ENCODE measurements around the gene SLC35G1.

The SLC35G1 gene, protein sequence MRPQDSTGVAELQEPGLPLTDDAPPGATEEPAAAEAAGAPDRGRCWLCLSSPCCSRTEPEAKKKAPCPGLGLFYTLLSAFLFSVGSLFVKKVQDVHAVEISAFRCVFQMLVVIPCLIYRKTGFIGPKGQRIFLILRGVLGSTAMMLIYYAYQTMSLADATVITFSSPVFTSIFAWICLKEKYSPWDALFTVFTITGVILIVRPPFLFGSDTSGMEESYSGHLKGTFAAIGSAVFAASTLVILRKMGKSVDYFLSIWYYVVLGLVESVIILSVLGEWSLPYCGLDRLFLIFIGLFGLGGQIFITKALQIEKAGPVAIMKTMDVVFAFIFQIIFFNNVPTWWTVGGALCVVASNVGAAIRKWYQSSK

GRCh38 chr10:93893646-93894515 is at the start of gene SLC35G1:
TSS of gene SLC35G1 (plus strand) at chr10:93893978. CDS start at chr10:93894034, 56 bp downstream.
- peak; percentile 4 for DNase-seq

DNA sequence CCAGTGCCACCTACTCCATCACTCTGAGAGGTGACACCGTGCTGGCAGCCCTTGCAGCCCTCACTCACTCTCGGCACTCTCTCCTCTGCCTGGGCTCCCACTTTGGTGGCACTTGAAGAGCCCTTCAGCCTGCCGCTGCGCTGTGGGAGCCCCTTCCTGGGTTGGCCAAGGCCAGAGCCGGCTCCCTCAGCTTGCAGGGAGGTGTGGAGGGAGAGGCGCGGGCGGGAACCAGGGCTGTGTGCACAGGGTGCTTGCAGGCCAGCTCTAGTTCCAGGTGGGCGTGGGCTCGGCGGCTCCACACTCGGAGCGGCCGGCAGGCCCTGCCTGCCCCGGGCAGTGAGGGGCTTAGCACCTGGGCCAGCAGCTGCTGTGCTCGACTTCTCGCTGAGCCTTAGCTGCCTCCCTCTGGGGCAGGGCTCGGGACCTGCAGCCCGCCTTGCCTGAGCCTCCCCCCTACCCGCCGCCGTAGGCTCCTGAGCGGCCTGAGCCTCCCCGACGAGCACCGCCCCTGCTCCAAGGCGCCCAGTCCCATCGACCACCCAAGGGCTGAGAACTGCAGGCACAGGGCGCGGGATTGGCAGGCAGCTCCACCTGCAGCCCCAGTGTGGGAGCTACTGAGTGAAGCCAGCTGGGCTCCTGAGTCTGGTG is 48.7 kb upstream of the SLC35G1 start:
- peak; percentile 59 for DNase-seq

DNA sequence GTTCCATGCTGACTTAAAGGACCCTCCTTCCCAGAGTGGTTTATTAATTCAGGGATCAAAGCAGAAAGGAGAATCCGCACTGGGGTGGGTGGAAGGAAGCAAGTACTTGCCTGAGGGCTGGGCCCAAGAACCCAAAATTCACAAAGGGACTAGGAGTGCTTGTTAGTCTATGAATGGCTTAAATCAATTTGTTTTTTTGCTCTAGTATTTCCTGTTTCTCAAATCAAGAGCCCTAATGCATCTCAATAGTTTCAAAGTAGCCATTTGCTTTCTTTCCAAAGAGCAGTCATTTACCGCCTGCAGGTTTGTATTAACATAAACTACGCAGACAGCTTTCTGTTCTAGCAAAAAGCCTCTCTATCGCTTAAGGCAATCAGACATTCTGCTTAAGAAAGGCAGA is 44.2 kb upstream of the SLC35G1 start:
- peak; percentile 70 for DNase-seq

GRCh38 chr10:93850031-93851015 is 43.5 kb upstream of the SLC35G1 start:
- peak; percentile 11 for DNase-seq

- no peak for DNase-seq
Measured at GRCh38 chr10:93851169-93851568, 42.6 kb upstream of the SLC35G1 start.

GRCh38 chr10:93852476-93853095 is 41.2 kb upstream of the SLC35G1 start:
- DNase-seq: no peak

DNA sequence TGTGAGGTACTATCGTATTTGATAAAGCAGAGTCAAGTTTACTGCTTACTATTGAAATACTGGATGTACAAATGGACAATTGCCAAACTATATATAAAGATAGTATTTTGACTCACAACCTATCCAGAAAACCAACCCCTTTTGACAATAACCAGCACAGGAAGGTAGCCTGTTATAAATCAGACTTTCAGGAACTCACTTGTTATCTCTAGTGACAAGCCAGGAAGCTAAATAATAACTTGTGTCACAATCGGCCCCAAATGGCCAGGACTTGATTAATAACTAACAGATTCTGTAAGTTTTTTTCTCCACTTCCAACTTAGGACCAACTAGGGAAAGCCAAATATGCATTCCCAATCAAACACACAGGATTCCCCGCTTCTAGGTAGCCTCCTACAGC is 38.8 kb upstream of the SLC35G1 start:
- no peak for DNase-seq

DNA sequence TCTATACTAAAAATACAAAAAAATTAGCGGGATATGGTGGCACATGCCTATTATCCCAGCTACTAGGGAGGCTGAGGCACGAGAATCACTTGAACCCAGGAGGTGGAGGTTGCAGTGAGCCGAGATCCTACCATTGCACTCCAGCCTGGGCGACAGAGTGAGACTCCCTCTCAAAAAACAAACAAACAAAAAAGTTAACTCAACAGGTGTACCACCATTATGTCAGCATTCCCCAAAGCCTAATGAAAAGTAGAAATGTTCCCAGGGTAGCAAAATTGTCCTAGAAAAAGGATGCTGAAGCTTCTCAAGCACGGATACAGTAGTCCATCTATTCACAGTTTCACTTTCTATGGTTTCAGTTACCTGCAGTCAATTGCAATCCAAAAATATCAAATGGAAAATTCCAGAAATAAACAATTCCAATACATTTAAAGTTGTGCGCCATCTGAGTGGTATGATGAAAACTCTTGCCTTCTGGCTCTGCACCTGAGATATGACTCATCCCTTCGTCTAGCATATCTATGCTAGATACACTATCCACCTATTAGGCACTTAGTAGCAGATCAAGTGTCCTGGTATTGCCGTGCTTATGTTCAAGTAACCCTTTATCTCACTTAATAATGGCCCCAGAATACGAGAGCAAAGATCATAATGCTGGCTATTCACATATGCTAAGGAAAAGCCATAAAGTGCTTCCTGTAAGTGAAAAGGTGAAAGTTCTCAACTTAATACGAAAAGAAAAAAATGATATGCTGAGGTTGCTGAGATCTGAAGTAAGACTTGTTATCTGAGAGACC is 37.2 kb upstream of the SLC35G1 start:
- DNase-seq: no peak

DNA sequence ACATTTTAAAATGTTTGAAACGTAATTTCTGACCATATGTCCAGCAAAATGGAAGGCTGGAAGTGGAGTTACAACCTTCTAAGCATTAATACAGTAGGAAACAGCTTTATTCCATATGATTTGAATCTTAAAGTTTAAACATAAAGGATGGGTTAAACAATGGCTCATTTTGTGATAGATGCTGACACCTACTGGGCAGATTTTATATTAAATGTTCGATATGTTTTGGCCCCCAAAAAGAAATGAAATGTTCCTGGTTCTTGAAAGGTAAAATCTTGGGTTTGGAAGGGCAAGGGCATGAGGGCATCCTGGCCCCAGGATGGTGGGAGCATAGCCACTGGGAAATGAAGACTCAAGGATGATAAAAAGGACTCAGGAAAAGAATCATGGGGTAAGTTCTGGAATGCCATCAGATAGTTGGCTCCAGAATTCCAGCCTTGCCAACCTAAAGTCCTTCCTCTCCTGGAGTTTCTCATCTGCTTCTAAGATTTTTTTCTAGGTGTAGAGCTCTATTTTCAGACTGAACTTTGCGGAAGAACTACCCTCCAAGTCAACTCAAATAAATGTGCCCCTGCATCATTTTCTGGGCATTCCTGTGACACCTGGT is 34.6 kb upstream of the SLC35G1 start:
- peak; percentile 1 for DNase-seq

DNA sequence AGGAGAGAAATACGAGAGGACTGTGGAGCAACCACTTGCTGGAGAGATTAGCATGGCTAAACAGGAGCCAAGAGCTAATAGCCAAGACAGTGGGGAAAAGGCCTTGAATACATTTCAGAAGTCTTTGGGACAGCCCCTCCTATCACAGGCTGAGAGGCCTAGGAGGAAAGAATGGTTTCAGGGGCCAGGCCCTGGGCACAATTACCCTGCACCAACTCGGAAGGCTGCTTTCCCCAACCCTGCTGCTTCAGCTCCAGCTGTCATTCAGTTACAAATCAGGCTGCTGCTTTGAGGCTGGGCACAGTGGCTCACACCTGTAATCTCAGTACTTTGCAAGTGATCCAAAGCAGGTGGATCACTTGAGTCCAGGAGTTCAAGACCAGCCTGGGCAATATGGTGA is 32.0 kb upstream of the SLC35G1 start:
- DNase-seq: no peak

DNA sequence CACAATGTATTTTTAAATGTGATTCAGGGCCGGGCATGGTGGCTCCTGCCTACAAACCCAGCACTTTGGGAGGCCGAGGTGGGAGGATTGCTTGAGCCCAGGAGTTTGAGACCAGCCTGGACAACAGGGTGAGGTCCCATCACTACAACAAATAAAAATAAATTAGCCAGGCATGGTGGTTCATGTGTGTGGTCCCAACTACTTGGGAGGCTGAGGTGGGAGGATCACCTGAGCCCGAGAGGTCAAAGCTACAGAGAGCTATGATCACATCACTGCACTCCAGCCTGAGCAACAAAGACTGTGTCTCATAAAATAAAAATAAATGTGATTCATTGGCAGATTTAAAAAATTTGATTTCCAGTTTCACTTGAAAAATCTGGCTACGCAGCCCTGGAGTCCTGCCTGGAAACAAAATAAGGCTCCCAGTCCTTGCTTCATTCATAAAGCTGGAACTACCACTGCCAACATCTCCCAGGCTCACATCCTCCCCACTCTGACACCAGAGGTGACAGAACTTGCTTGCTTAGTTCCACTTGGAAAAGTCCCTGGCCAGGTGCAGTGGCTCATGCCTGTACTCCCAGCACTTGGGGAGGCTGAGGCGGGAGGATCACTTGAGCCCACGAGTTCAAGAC is 27.9 kb upstream of the SLC35G1 start:
- no peak for DNase-seq

- no peak for DNase-seq
Measured at GRCh38 chr10:93867525-93867924, 26.3 kb upstream of the SLC35G1 start.

DNA sequence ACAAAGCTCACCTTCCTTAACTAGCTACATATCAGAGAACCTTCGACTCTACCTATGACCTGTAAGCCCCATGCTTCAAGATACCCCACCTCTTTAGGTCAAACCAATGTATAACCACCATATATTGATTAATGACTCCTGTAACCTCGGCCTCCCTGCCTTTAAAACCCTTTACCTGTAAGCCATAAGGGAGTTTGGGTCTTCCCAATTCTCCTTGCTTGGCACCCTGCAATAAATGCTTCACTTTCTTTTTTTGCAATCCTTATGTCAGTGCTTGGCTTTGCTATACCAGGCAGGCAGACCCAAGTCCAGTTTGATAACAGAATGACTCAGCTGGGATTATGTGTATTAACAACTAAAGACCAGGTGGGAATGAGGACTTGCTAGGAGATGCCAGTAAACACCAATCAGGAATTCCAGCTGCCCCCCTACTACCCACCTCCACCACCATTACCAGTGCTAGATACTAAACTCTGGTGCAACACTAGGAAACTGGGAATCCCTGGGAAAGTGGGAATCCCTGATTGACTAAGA is 22.0 kb upstream of the SLC35G1 start:
- DNase-seq: no peak

GRCh38 chr10:93872375-93873158 is 21.2 kb upstream of the SLC35G1 start:
- DNase-seq: no peak

DNA sequence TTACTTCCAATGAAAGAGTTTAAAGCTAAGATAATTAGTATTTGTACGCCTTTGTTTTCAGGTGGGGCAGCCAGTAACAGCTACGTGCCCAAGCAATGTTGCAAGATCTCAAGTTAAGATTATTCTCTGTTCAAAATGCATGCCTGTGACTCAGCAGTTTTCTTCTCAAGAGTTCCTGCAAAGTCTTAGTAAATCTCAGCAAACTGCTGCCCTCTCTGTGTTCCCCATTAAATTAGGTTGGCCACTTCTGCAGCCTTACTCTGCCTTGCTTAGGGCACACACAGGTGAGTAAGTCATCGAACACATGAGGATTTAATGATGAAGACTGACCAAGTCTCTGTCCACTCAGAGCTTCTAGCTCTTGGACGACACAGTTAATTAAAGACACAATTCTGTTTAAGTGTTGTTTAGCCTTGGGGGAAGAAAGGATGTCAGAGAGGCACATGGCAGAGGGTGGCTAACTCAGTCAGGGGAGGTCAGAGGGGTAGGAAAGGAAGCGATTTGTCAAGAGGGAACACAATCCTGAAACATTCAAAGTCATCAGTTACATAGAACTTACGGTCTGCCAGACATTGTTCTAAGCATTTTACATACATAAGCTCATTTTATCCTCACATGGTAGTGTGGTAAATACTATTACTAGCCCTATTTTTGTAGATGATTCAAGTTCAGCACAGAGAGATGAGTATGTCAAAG is 20.2 kb upstream of the SLC35G1 start:
- DNase-seq: no peak

GRCh38 chr10:93874309-93875031 is 19.3 kb upstream of the SLC35G1 start:
- DNase-seq: peak; percentile 57

- DNase-seq: no peak
Measured at GRCh38 chr10:93875032-93875358, 18.8 kb upstream of the SLC35G1 start.

DNA sequence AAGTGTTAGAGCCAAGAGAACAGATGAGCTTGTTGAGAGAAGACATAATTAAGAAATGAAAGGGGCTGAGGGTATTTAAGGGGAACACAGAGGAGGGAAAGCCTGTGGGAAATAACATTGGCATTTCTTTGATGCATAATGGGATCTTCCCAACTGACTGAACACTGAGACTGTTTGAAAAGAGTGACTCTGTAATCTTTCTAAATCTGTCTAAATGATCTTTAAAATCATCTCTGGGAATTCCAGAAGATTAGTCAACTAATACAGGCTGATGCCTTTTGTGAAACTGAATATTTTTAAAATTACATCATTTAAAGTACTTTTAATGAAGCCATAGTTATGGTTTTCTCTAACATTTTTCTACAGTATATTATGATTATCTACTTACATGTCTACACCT is 17.4 kb upstream of the SLC35G1 start:
- no peak for DNase-seq
